ENCODE results near the gene OPRM1. TPM values are rescaled to one million over a fixed set of nuclear protein-coding genes. Genes with fewer than 3 reads are reported as not detected.
"Not testable (repeated sequence)": the region's sequence is repeated elsewhere in the genome, so short reads cannot be mapped to it uniquely, and the experiment has no call there.

Gene OPRM1
- total RNA-seq, 1 donor from 2014 or later: not detected

GRCh38 chr6:154169193-154169847 is 130.3 kb downstream of the OPRM1 start:
- no peak for DNase-seq (ENCODE audit: low read depth)
- no peak for TF ChIP-seq CTCF (conservative IDR thresholded peaks at IDR 0.05; ENCODE audit: low read depth, low read length)
- no peak overlapping the region for H3K4me3 ChIP-seq (ENCODE audit: low read depth, low read length)

GRCh38 chr6:154170106-154170505 is 131.1 kb downstream of the OPRM1 start:
- H3K4me3 ChIP-seq (ENCODE audit: low read depth, low read length): no peak overlapping the region
- no peak for DNase-seq (ENCODE audit: low read depth)
- TF ChIP-seq CTCF (conservative IDR thresholded peaks at IDR 0.05; ENCODE audit: low read depth, low read length): no peak

- not testable (repeated sequence) for H3K4me3 ChIP-seq (ENCODE audit: low read depth, low read length); DNase-seq (ENCODE audit: low read depth)
Measured at GRCh38 chr6:154172393-154172792, 133.4 kb downstream of the OPRM1 start.

- H3K4me3 ChIP-seq (ENCODE audit: low read depth, low read length): no peak overlapping the region
- no peak for DNase-seq (ENCODE audit: low read depth)
- TF ChIP-seq CTCF (conservative IDR thresholded peaks at IDR 0.05; ENCODE audit: low read depth, low read length): no peak
Measured at GRCh38 chr6:154179434-154179833, 140.4 kb downstream of the OPRM1 start.

- DNase-seq (ENCODE audit: low read depth): no peak
- TF ChIP-seq CTCF (conservative IDR thresholded peaks at IDR 0.05; ENCODE audit: low read depth, low read length): no peak
- H3K4me3 ChIP-seq (ENCODE audit: low read depth, low read length): no peak overlapping the region
Measured at GRCh38 chr6:154187203-154187602, 148.2 kb downstream of the OPRM1 start.

- TF ChIP-seq CTCF (conservative IDR thresholded peaks at IDR 0.05; ENCODE audit: low read depth, low read length): no peak
- H3K4me3 ChIP-seq (ENCODE audit: low read depth, low read length): no peak overlapping the region
- DNase-seq (ENCODE audit: low read depth): no peak
Measured at GRCh38 chr6:154187714-154188113, 148.7 kb downstream of the OPRM1 start.

- no peak for DNase-seq (ENCODE audit: low read depth)
- H3K4me3 ChIP-seq (ENCODE audit: low read depth, low read length): no peak overlapping the region
- no peak for TF ChIP-seq CTCF (conservative IDR thresholded peaks at IDR 0.05; ENCODE audit: low read depth, low read length)
Measured at GRCh38 chr6:154196333-154196885, 157.4 kb downstream of the OPRM1 start.

All from epithelial cell of proximal tubule (primary cell).